IMR-90 (cell line): ENCODE results near the gene SGSM2. TPM values are rescaled to one million over a fixed set of nuclear protein-coding genes. Genes with fewer than 3 reads are reported as not detected.

Source experiments
- ATAC-seq: fragments of 200-7000 bp; cut with Tn5 transposase; 2 replicates; pipeline ENCODE4 v1.9.1; 2020; ENCODE audit warnings: low read depth, mild to moderate bottlenecking, moderate library complexity
- BruUV-seq: library from RNA; stranded (reverse); fragments of 400-500 nt; replicated peaks from 2 replicates; lab custom pipeline; 2021; lab: Mats Ljungman, UMichigan
- CTCF ChIA-PET: fragments of 300-600 bp; formaldehyde crosslinking; extraction: SDS; loops from one replicate; lab custom pipeline; 2021; ENCODE audit warnings: antibody characterized with exemption; lab: Yijun Ruan, JAX
- POLR2A ChIA-PET: fragments of 300-600 bp; sonication (Branson Sonifier 250); formaldehyde crosslinking; loops from one replicate; lab custom pipeline; 2022; ENCODE audit warnings: antibody characterized with exemption; ENCODE audit not compliant: unreplicated experiment; lab: Charles Lee
- DNase-seq: peaks from one replicate; pipeline ENCODE4 v3.0.0; 2013
- H2AFZ ChIP-seq: replicated peaks from 2 replicates; pipeline ENCODE3; 2013; ENCODE audit warnings: low read length, mild to moderate bottlenecking; ENCODE audit not compliant: poor library complexity
- H2AK5ac ChIP-seq: 2 replicates; pipeline ENCODE4 v1.6.1; 2013; ENCODE audit warnings: low read depth, low read length, inconsistent platforms
- H2AK9ac ChIP-seq: replicated peaks from 2 replicates; pipeline ENCODE3; 2013; ENCODE audit warnings: mild to moderate bottlenecking, low read depth, low read length, moderate library complexity; ENCODE audit not compliant: poor library complexity
- H2BK120ac ChIP-seq: 2 replicates; pipeline ENCODE4 v1.6.1; 2013; ENCODE audit warnings: low read depth, low read length, inconsistent platforms
- H2BK15ac ChIP-seq: 3 replicates; pipeline ENCODE4 v1.6.1; 2013; ENCODE audit warnings: low read depth, low read length, inconsistent platforms
- H2BK20ac ChIP-seq: 2 replicates; pipeline ENCODE4 v1.6.1; 2013; ENCODE audit warnings: low read depth, mild to moderate bottlenecking, inconsistent platforms, low read length, moderate library complexity
- H2BK5ac ChIP-seq: 2 replicates; pipeline ENCODE4 v1.6.1; 2013; ENCODE audit warnings: mild to moderate bottlenecking, low read depth, low read length, inconsistent platforms; ENCODE audit not compliant: poor library complexity, severe bottlenecking
- H3K14ac ChIP-seq: replicated peaks from 2 replicates; pipeline ENCODE4 v1.6.1; 2013; ENCODE audit warnings: low read depth, low read length, inconsistent platforms
- H3K18ac ChIP-seq: 2 replicates; pipeline ENCODE4 v1.6.1; 2013; ENCODE audit warnings: low read depth, low read length, control low read depth
- H3K23ac ChIP-seq: 2 replicates; pipeline ENCODE4 v1.6.1; 2013; ENCODE audit warnings: low read depth, low read length, inconsistent platforms
- H3K27ac ChIP-seq: 2 replicates; pipeline ENCODE4 v1.5.1; 2013; ENCODE audit warnings: mild to moderate bottlenecking, control low read depth, low read length; ENCODE audit not compliant: insufficient read depth
- H3K27me3 ChIP-seq: 2 replicates; pipeline ENCODE4 v1.6.1; 2013; ENCODE audit warnings: low read length; ENCODE audit not compliant: control insufficient read depth, insufficient read depth
- H3K36me3 ChIP-seq: 2 replicates; pipeline ENCODE4 v1.6.1; 2013; ENCODE audit warnings: low read length, mixed read lengths; ENCODE audit not compliant: control insufficient read depth, insufficient read depth
- H3K4ac ChIP-seq: 2 replicates; pipeline ENCODE4 v1.6.1; 2013; ENCODE audit warnings: low read depth, low read length, inconsistent platforms
- H3K4me1 ChIP-seq: 2 replicates; pipeline ENCODE4 v1.6.1; 2013; ENCODE audit warnings: low read length, mixed read lengths; ENCODE audit not compliant: control insufficient read depth, insufficient read depth
- H3K4me2 ChIP-seq: 2 replicates; pipeline ENCODE4 v1.6.1; 2013; ENCODE audit warnings: low read depth, mild to moderate bottlenecking, control low read depth, low read length, moderate library complexity
- H3K4me3 ChIP-seq: 2 replicates; pipeline ENCODE4 v1.5.1; 2013; ENCODE audit warnings: low read depth, mild to moderate bottlenecking, control low read depth, low read length, moderate library complexity; ENCODE audit not compliant: insufficient read depth
- H3K56ac ChIP-seq: 2 replicates; pipeline ENCODE4 v1.6.1; 2013; ENCODE audit warnings: low read length, inconsistent platforms; ENCODE audit not compliant: insufficient read depth; ENCODE audit errors: extremely low read depth
- H3K79me1 ChIP-seq, 2 experiments: 2 replicates each; pipeline ENCODE4 v1.6.1; 2013; ENCODE audit warnings: low read length in 2 of 2, inconsistent platforms in 1 of 2, low read depth in 1 of 2
- H3K9ac ChIP-seq: 2 replicates; pipeline ENCODE4 v1.6.1; 2013; ENCODE audit warnings: low read depth, low read length, control low read depth
- H3K9me1 ChIP-seq: 2 replicates; pipeline ENCODE4 v1.6.1; 2013; ENCODE audit warnings: low read length, inconsistent platforms; ENCODE audit not compliant: insufficient read depth
- H3K9me3 ChIP-seq: 2 replicates; pipeline ENCODE4 v1.6.1; 2013; ENCODE audit warnings: low read length; ENCODE audit not compliant: control insufficient read depth, insufficient read depth
- H4K20me1 ChIP-seq: 2 replicates; pipeline ENCODE4 v1.6.1; 2013; ENCODE audit warnings: low read length, inconsistent platforms; ENCODE audit not compliant: insufficient read depth
- H4K5ac ChIP-seq: 2 replicates; pipeline ENCODE4 v1.6.1; 2013; ENCODE audit warnings: mild to moderate bottlenecking, low read depth, low read length, control low read depth
- H4K8ac ChIP-seq, 2 experiments: 2 replicates each; pipeline ENCODE4 v1.6.1; 2013; ENCODE audit warnings: low read depth in 2 of 2, low read length in 2 of 2, control low read depth in 1 of 2, inconsistent platforms in 1 of 2
- H4K91ac ChIP-seq: 2 replicates; pipeline ENCODE4 v1.6.1; 2013; ENCODE audit warnings: low read depth, low read length, inconsistent platforms; ENCODE audit not compliant: insufficient read depth
- CEBPB ChIP-seq: IDR thresholded peaks from 2 replicates; pipeline ENCODE4 v1.6.1; 2012; ENCODE audit warnings: low read depth, low read length, improper control_type of control experiment
- CTCF ChIP-seq: conservative IDR thresholded peaks from 2 replicates; pipeline ENCODE4 v1.5.1; 2012; ENCODE audit warnings: mild to moderate bottlenecking, low read depth, low read length, improper control_type of control experiment
- ELK1 ChIP-seq: fragments of 150-350 bp; IDR thresholded peaks from 2 replicates; pipeline ENCODE4 v1.6.1; 2016; ENCODE audit warnings: low read depth, mild to moderate bottlenecking, low read length, moderate library complexity, borderline replicate concordance
- MAZ ChIP-seq: IDR thresholded peaks from 2 replicates; pipeline ENCODE4 v1.6.1; 2012; ENCODE audit warnings: low read depth, mild to moderate bottlenecking, low read length, improper control_type of control experiment, moderate library complexity, borderline replicate concordance
- MXI1 ChIP-seq: IDR thresholded peaks from 2 replicates; pipeline ENCODE4 v1.6.1; 2012; ENCODE audit warnings: low read depth, mild to moderate bottlenecking, low read length, moderate library complexity, borderline replicate concordance
- NFE2L2 ChIP-seq: fragments of 150-350 bp; IDR thresholded peaks from 2 replicates; pipeline ENCODE4 v1.6.1; 2016; ENCODE audit warnings: low read depth, mild to moderate bottlenecking, low read length
- RCOR1 ChIP-seq: IDR thresholded peaks from 2 replicates; pipeline ENCODE4 v1.6.1; 2012; ENCODE audit warnings: mild to moderate bottlenecking, low read length, improper control_type of control experiment; ENCODE audit not compliant: insufficient replicate concordance
- RFX5 ChIP-seq: IDR thresholded peaks from 2 replicates; pipeline ENCODE4 v1.8.0; 2012; ENCODE audit warnings: low read depth, mild to moderate bottlenecking, low read length, moderate library complexity
- SMC3 ChIP-seq: fragments of 150-350 bp; IDR thresholded peaks from 2 replicates; pipeline ENCODE4 v1.6.1; 2016; ENCODE audit warnings: low read depth, mild to moderate bottlenecking, antibody characterized with exemption, low read length, moderate library complexity
- USF2 ChIP-seq: fragments of 150-350 bp; IDR thresholded peaks from 2 replicates; pipeline ENCODE4 v1.6.1; 2017; ENCODE audit warnings: mild to moderate bottlenecking, antibody characterized with exemption, low read length, low read depth
- WGBS, 2 experiments: methylation state at CpG; one replicate each; pipeline versions ENCODE4 v1.1.5 to v1.1.7; 2013; ENCODE audit warnings: missing lambda C conversion rate in 2 of 2; ENCODE audit not compliant: insufficient read length in 1 of 2; ENCODE audit errors: extremely low coverage in 2 of 2; 5-methylcytosine and 5-hydroxymethylcytosine counted together
- dilution Hi-C: fragments of 300-500 bp; cut with HindIII; formaldehyde crosslinking; loops from one replicate; pipeline ENCODE4 v1.14.3; 2018; ENCODE audit warnings: low sequenced_read_pairs; ENCODE audit not compliant: unreplicated experiment
- in situ Hi-C: fragments of 300-500 bp; cut with MboI; formaldehyde crosslinking; loops from 3 replicates; pipeline ENCODE4 v1.14.3; 2019; ENCODE audit warnings: low sequenced_read_pairs, inconsistent platforms, mixed read lengths
- intact Hi-C: fragments of 100-400 bp; cut with micrococcal nuclease; formaldehyde crosslinking; loops from 2 replicates; pipeline ENCODE4 v1.10.0; 2022
- polyA plus RNA-seq, 3 experiments: library from polyadenylated mRNA; depleted of rRNA; stranded (reverse); fragments of >200 nt; gene quantifications; 2 replicates each; pipeline ENCODE4 v1.2.3, GENCODE V29; 2012; ENCODE audit warnings: low replicate concordance in 1 of 3
- total RNA-seq: library from RNA; depleted of rRNA; stranded (reverse); fragments of >200 nt; gene quantifications from 2 replicates; pipeline ENCODE4 v1.2.3, GENCODE V29; 2012

SGSM2 gene
- total and polyA plus RNA-seq, 2 of the 4 experiments (the other 2 are of a cell fraction), result 13.6 to 81.2 TPM

GRCh38 chr17:2363851-2364762 lies 26.8 kb downstream of the SGSM2 start (continued):
- no peak for TF ChIP-seq USF2

- Histone ChIP-seq H3K4ac (no peak overlapping the region), H3K9me3 (no peaks in the 10 kb centered on the region), H3K27me3 (no peaks in the 10 kb centered on the region), H4K8ac (no peak overlapping the region), H2BK20ac (no peak overlapping the region), H3K36me3 (peaks cover 44% of the 10 kb centered on the region), H3K9me1 (peaks cover 8% of the 10 kb centered on the region), H4K20me1 (peaks cover 15% of the 10 kb centered on the region), H2AFZ (no peak overlapping the region), H4K91ac (no peak overlapping the region), H3K4me1 (peaks cover under 1% of the 10 kb centered on the region), H2BK120ac (no peak overlapping the region), H3K4me2 (no peak overlapping the region), H2BK15ac (no peak overlapping the region), H2AK9ac (no peak overlapping the region), H3K27ac (no peak overlapping the region), H3K18ac (no peak overlapping the region), H3K4me3 (no peak overlapping the region), H2AK5ac (no peak overlapping the region), H3K79me1 (peaks cover 0 to 8% of the 10 kb centered on the region in 2 experiments; a peak in 1 of 4 replicates), H3K56ac (no peak overlapping the region), H3K23ac (no peak overlapping the region), H3K9ac (no peak overlapping the region), H2BK5ac (no peak overlapping the region), H4K5ac (no peak overlapping the region), H3K14ac (no peak overlapping the region)
- ATAC-seq (no peak), DNase-seq (no peak)
- intact Hi-C loops, result no loop called here
- ChIA-PET POLR2A (no interaction called here), CTCF (interaction anchor here (0.6 kb wide), 1 partner anchor 1347 kb away, joined by 3 read pairs; no protein-coding TSS in a partner anchor)
- 100% methylated on average over 3 of the region's 12 CpGs; no CpG with 5 or more reads in 1 of the 2 experiments for WGBS, 2 experiments
- in situ Hi-C loops, result no loop called here
- no TSS peak for BruUV-seq
- dilution Hi-C loops, result no loop called here
- TF ChIP-seq RCOR1, result no peak
- TF ChIP-seq MXI1, result no peak
- no peak for TF ChIP-seq CTCF
- TF ChIP-seq SMC3, result no peak
- no peak for TF ChIP-seq ELK1
- TF ChIP-seq CEBPB, result no peak
- TF ChIP-seq RFX5, result no peak
- TF ChIP-seq NFE2L2, result no peak
- no peak for TF ChIP-seq MAZ
These were observed 27.4 kb downstream of the SGSM2 start for GRCh38 chr17:2364763-2365116.
